Ureter (tissue), 1 donor: ENCODE results near the gene DDX51. TPM values are rescaled to one million over a fixed set of nuclear protein-coding genes. Genes with fewer than 3 reads are reported as not detected.

Experiments
- DNase-seq: peaks from one replicate; pipeline ENCODE4 v3.0.0-alpha.2; 2020; ENCODE audit warnings: low spot score
- total RNA-seq: library from RNA; stranded (reverse); gene quantifications from one replicate; pipeline ENCODE4 v1.2.4, GENCODE V29; 2023
- donor health status: DM: yes; HTN: yes; CAD: no.

The DDX51 gene
- total RNA-seq, 1 donor from 2014 or later, result 28.7 TPM

DNA sequence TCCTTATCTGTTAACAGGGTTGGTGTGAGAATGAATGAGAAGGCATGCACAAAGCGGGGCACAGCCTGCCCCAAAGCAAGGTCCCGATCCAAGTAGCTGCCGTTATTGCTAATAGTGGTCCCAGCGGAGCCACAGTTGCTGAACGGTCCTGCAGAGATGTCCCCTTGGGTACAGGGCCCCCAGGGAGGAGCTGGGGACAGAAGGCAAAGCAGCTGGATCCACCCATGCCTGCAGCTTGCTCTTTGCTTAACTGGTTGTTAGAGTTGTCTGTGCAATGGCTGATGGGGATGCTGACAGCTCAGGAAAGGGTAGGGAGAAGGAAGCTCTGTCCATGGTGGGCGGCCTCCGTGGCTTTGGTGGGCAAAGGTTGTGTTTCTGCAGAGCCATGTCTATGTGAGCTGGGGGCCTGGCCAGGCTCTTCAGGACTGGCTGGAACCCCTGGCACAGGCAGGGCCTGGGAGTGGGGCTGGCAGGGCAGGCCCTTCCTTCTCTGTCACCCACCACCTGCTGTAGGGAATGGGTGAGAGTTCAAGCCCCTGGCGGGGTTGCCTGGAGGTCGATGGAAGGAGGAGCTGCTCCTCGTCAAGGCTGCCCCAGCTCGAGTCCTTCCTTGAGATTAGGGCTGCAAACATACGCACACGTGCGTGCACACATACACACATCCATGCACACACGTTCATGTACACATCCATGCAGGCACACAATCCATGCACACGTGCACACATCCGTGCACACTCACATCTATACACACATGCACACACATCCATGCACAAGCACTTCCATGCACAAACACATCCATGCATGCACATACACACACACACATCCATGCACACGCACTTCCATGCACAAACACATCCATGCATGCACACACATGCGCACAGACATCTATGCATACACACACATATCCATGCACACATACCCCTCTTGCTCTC is 35.6 kb upstream of the DDX51 start:
- no peak for DNase-seq

DNA sequence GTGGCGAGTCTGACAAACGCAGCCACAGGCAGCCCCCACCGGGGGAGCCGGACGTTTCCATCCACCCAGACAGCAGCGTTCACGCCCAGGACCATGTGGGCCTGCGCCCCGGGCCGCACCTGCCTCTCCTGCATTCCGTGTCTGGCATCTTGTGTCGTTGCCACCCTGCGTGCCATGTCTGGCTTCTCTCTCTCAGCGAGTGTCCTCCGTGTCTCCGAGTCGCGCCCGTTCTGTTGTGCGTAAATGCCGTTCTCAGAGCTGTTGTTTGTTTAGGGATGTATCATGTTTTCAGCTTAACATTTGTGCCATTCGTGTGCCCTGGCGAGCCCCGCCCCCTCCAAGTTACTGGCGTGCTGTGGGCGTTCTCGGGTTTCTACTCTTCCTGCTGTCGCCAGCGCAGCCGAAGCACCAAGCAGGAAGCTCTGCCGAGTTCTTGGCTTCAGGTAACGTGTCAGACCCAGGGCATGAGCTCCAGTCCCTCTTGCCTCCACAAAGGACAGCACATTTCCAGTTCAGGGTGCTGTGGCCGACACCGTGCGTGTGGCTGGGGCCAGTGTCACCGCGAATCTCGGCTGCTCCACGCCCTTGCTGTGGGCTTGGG is 34.8 kb upstream of the DDX51 start:
- DNase-seq, result no peak

DNA sequence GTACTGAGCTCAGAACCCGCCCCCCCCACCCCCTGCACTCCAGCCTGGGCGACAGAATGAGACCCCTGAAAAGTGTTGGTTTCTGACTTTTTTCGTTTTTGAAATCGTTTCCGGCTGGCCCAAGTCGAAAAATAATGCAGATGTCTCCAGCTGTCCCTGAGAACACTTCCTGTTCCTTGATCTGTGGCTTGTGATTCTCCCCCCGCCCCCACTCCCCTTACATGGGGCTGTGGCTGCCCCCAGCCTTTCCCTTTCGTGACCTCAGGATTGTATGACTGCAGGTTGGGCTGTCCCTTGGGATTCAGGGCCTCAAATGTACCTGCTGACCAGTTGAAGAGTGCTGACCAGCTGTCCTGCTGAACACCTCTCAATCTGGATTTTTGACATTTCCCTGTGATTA is 34.2 kb upstream of the DDX51 start:
- no peak for DNase-seq

DNA sequence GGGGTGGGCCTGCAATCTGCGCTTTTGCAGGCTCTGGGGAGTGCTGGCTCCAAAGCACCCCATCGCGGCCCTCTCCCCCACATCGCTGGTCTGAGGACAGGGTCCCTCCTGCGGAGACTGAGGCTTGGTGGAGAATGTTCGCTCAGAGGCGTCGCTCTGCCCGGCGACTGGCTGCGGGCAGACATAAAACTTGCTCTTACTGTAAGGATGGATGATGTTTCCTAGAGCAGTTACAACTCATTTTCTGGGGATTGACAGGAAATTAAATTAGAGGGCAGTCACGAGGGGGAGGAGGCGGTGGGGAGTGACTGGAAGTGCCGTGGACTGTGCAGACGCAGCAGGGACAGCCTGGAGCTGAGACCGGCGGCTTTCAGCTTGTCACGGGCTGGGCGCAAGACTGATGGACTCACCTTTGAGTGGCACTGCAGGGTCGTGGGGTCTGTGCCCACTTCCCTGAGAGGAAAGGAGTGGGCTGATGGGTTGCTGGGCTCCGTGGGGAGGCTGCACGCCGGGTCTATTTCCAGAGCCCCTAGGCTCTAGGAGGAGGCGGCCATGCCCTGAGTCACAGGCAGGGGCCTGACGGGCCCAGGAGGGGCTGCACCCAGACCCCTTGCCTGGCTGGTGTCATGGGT is 32.9 kb upstream of the DDX51 start:
- DNase-seq, result no peak

DNA sequence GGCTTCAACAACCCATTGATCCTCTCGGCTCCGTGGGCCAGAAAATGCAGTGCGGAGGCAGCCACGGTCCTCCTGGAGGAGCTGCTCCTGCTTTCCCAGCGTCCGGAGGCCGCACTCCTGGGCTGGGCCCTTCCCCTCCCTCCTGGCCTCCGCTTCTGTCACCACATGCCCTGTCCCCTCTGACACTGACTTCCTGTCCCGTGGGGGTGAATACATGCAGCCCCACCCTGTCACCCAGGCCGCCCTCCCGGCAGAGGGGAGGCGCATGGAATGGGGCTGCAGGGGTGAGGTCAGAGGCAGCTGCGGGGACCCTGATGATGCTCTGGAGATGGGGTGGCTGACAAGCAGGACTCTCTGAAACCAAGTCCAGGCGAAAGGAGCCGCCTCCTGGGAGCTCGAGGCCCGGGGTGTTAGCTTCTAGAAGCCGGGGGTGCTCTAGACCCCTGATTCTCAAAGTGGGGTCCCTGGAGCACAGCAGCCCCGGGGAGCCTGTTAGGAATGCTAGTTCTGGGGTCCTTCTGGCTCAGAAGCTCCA is 32.3 kb upstream of the DDX51 start:
- DNase-seq, result no peak

DNA sequence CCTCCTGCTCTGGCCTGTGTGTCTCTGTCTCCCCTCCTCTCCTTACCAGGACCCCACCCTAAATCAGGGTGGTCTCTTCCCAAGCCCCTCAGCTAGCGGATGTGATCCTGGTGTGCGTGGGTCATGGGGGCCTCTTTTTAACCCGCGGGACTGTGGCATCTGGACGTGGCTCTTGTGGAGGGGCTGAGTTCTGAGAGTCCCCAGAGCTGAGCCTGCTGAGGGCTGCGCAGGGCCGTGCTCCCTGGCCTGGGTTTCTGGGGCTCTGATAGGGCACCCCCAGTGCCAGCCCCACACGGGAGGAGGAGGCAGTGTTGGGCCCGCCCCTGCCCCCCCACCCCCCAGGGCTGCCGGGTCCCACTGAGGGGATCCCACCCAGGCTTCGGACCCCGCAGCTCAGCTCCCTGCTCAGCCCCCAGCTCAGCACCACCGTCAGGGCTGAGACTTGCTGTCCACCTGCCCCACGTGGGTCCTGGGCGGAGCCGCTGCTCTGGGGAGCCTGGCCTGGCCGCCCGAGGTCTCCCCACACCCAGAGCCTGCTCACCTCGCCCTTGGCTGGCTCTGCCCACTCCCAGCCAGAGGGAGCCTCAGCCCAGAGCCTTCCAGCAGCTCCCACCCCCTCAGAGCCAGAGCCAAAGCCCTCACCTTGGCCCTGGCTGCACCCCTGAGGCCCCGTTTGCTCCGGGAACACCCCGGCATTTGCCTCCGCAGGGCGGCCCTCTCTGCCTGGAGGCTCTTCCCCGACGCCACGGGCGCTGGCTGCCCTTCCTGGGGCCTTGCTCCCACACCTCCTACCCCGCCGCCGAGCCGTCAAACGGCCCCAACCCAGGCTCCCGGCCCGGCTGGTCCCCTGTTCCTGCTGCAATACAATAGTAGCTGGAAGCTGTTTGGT is 31.6 kb upstream of the DDX51 start:
- DNase-seq, result no peak

DNA sequence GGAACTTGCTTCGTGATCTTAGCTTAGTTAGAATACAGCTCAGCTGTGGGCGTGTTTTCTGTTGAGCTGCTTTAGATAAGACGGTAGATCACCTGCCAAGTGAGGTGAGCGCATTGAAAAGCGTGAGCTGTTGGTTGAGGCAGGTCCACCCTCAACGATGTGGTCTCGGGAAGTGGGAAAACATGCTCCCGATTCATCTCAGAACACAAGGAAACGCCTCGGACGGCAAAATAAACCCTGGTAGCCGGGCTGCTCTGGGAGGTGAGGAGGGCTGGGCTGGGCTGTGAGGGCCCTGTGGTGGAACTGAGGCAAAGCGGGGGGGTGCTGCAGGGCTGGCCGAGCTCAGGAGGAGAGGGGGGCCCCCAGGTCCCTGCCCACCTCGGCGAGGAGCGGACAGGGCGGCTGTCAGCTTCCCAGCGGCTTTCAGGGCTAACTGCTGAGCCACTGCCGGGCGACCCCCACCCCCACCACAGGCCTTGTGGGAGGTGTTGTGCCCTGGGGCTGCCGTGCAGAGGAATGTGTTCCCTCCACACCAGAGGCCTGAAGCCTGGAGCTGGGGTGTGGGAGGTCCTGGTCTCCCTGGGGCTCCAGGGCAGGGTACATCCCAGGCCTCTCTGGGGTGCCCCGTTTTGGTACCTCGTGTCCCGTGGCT is 30.8 kb upstream of the DDX51 start:
- DNase-seq, result no peak

DNA sequence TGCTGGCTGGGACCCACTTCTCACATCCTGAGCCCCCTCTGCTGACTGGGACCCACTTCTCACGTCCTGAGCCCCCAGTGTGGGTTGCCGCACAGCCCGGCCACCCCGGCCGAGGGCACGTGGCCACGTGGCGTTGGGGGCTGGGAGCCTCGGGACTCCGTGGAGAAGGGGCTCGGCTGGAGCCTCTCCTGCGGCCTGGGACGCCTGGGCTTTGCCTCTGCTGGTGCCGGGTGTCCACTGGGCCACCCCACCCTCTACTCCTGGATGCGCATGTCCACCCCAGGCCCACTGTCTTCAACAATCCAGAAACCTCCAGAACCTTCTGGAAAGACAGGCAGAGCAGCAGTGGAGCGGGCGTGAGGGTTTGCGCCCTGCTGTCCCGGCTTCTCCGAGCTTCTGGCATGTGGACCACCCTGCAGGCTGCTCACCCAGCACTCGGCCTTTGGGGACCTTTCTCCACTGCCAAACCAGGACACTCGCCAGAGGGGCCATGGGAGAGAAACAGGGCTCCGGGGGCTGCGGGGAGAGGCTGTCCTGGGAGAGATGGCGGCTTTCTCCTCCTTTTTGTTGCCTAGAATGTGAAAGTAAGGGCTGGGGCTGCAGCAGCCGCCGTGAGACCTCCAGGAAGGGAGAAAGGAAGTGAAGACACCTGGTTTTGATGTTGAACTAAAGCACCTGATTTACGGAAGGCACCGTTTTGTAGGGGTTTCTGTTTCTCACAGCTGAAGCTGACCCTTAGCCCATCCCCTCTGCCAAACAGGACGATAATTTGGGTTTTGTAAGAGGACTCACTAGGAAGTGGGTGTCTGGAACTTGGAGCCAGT is 30.1 kb upstream of the DDX51 start:
- no peak for DNase-seq

DNA sequence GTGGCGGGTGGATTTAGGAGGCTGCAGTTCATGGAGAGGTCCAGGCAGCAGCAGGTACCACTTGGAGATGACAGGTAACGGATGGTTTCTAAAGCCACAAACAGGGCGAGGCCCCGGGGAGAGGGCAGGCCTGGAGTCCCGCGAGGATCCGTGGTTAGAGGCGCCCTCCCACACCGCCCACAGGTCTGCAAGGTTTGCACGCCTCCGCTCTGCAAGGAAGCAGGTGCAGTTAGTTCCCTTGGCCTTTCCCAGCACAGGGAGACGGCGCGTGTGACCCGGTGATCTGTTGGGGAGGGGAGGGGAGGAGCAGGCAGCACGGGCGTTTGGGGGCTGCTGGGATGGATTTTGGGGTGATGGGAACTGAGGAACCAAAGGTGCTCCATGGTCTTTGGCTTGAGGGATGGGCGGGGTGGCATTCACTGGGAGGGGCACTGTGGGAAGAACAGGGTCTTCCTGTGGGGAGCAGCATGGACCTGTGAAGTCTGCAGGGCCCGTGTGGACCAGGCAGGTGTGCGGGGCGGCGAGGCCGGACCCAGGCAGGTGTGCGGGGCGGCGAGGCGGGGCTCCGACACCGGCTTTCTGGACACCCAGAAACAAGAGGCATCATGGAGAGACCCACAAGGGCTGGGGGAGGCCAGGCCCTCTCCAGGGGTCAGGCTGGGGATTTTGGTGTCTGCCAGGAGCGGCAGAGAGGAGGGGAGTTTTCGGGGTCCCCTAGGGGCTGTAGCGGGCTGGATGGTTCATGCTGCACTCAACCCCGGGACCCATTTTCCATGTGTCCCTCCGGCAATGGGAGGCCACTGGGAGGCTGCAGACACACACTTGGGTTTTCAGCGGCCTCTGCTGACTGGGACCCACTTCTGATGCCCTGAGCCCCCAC is 29.3 kb upstream of the DDX51 start:
- DNase-seq, result no peak

DNA sequence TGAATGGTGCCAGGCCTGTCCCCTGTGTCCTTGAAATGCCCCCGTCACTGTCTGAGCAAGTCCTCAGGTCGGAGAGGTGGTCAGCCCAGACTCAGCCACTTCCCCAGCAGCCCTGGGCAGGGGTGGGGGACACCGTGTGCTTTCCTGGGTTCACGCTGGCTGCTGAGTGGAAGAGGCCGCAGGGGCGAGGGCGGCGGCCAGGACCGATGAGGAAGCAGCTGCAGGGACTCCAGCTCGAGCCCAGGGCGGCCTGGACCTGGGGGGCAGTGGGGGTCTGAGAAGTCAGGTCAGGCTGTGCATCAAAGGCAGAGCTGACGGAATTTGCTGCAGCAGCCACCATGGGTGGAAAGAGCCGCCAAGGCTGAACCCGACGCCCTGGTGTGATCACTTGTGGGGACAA is 28.5 kb upstream of the DDX51 start:
- no peak for DNase-seq

DNA sequence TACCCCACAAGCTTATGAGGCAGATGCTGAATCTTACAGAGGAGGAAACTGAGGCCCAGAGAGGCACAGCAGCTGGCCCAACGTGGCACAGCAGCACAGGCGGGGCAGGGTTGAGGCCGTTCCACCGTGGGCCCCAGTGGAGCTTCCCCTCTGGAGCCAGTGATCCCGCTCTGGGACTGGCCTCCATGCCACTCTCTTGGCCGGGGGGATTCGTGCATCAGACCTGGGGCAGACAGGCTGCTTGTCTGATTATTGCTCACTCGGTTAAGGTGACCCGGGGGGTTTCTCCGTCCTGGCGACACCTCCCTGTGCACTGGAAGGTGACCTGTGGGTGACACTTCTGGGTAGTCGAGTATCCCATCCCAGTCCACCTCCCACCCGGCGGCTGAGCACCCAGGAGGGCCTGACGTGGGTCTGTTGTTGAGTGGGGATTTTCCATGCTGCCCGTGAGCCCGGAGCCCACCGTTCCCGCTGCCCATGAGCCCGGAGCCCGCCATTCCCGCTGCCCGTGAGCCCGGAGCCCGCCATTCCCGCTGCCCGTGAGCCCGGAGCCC is 27.9 kb upstream of the DDX51 start:
- no peak for DNase-seq

DNA sequence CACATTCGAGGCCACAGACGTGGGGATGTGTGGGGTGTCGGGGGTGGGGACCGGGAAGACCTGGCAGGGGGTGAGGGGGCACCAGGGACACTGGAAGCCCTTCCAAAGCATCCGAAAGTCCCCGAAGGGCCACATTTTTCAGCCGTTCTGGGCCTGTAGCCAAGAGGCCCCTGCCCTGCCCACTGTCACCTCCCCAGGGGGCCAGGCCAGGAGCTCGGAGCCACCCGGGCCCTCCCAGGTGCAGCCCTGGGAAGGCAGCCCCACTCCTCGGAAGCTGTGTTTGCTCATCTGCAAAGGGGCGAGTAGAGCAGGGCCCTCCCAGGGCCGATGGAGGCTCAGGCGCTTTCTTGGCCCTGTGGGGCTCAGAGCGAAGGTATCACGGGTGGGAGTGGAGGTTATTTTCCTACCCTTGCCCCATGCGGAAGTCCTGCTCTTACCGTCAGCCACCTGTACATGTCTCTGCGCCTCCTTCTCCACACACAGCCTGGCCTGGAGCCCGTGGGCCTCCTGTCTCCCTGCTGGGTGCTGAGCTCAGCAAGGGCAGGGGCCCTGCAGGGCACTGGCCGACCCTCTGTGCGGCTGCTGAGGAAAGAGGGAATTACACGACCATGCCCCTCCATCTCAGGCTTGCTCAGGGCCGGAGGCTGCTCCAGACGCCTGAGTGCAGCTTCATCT is 27.3 kb upstream of the DDX51 start:
- no peak for DNase-seq

DNA sequence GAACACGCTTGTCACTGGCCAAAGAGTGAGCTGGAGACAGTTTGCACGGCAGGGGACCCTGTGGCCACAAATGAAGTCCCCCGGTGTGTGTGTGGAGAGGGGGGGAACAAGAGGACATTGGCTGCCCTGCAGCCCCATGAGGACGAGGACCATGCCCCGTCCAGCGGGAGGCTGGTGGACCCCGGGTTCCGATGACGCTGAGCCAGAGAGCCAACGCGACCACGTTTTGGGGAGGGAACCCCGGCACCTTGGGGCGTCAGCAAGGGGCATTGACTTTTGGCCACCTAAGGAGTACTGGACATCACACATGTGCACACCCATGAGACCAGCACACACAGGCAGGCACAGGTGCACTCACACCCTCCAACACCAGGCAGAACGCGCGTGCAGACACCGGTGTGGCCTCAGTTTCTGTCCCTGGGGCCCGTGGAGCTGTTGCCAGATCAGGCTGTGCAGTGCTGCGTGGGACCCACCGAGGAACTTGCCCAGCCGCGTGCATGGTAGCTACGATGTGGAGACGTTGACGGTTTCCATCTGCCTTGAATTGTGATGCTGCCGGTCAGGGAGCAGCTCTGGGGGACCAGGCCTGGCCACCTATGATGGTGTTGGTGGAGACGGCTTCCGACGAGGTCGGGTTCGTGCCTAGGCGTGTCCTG is 26.6 kb upstream of the DDX51 start:
- DNase-seq, result no peak

DNA sequence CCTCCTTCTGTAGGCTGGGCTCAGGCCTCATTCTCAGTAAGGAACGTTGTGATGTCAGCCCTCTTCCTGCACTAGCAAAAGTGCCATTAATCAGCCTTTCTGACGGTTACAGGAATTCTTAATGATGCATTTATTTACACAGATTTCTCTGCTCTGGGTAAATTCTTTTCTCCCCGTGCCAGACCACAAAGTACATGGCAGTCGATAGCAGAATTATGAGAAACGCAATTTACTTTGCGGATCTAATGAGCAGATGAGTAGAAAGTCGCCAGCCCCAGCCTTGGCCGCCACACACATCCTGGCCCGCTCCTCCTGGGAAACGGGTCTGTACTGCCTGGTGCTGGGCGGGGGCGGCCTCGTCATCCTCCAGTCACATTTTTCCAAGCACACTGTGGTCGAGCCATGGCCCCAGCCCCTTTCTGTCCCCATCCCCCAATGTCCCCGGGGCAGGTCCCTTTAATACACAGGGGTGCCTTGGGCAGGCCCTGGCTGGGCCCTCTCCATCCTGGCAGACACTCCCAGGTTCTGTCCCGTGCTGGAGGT is 26.0 kb upstream of the DDX51 start:
- DNase-seq, result no peak

DNA sequence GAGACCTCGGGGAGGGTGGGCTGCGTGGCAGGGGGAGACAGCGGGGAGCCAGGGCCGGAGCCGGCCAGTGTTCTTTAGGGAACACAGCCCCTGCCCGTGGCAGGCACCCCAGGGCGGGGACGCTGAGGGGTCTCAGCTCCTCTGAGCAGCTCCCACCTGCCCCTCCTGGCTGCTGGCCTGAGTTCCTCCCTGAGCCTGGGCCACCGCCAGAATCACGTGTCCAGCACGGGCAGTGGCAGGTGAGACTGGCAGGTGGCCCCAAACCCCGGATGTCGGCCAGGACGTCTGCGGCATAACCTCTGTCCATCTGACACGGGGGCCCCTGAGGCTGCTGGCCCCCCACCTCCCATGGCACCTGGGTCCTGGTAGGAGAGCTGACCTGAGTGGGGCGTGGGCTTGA is 25.3 kb upstream of the DDX51 start:
- no peak for DNase-seq

DNA sequence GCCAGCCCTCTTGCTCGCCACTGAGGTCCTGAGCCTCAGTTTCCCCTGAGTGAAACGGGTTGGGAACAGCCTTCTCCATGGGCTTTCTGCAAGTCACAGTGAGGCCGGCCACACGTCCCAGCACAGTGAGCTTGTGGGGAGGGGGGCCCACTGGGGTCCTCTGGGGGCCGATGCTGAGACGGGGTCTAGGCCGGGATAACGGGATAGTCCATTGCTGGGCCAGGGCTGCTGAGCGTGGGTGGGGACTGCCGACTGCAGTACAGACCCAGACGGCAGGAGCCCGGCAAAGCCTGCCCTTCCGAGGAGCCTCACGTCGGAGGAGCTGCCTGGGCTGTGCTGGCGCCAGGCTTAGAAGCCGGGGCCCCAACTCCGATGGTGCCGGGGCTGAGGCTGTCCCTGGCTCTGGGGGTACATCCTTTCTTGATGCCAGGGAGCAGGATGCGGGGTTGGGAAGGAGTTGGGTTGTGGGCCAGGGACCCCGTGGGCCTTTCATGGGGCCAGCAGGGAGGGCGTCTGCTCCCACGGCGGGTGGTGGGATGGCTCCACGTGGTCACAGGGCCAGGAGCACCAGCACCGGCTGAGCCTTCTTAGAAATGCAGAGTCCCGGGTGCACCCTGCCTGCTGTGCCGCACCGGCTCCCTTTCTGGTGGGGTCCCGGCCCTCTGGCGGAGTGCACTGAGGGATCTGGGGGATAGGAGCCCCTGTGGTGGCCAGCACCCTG is 24.4 kb upstream of the DDX51 start:
- DNase-seq, result no peak
